Stimulated activated CD4-positive, alpha-beta T cell treated with anti-CD3 and anti-CD28 coated beads, Interleukin-12 subunit alpha, Interleukin-12 subunit beta, amount 100 ng/mL, for 48 hours (primary cell): ENCODE results near the gene MYLK2.

Experiments
- DNase-seq, 3 donors: peaks; one replicate each; pipeline ENCODE4 v3.0.0-alpha.2; 2020; ENCODE audit warnings: low read depth in 2 of 3, low spot score in 1 of 3

Gene MYLK2

DNA sequence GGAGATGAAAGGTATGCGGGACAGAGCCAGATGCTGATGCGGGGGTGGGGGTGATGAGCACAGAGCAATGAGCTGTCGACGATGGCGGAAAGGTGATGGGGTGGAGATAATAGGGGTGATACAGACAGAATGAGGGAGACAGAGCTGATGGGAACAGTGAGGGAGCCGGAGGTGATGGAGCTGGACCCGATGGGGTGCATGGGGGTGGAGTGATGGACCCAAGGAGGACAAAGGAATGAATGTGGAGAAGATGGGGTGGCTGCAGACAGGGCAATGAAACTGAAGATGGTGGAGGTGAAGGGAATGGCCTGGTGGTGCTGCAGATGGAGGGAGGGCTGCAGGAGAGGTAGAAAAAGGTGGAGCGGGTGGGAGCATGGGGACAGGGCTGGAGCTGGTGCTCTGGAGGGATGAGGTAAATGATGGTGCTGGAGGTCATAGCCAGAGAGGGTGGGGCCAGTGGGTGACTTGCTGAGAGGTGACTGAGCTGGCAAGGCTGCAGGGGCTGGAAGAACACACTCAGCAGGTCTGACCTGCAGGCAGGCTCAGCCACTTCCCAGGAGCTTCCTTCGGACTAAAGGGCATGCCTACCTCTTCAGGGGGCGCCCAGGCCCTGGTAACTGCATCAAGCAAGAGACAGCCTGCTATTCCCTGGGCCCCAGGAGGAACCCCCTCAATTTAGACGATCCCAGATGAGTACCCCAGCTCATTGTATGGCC lies 32.2 kb downstream of the MYLK2 start:
- no peak for DNase-seq

DNA sequence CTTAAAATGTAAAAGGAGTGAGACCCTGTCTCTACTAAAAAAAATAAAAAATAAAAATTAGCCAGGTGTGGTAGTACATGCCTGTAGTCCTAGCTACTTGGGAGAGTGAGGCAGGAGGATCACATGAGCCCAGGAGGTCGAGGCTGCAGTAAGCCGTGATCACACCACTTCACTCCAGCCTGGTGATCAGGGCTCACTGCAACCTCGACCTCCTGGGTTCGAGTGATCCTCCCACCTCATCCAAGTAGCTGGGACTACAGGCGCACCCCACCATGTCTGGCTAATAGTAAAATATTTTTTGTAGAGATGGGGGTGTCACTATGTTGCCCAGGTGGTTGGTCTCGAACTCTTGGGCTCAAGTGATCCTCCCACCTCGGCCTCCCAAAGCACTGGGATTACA lies 34.3 kb downstream of the MYLK2 start:
- no peak for DNase-seq

DNA sequence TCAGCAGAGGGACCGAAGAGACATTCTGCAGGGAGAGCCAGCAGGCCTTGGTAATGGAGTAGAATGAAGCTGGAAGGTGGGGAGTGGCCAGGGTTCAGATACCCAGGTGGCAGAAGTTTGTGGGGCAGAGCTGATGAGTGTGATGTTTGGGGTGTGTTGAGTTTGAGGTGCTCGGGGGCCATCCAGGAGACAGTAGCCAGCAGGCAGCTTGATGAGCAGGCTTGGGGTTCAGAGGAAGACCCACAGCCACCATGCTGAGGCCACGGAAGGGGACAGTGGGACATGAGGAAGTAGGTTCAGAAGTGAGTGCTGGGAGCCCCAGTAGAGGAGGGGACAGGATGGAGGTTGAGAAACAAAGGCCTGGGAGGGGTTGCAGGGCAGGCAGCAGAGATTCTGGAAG lies 37.4 kb downstream of the MYLK2 start:
- no peak for DNase-seq

DNA sequence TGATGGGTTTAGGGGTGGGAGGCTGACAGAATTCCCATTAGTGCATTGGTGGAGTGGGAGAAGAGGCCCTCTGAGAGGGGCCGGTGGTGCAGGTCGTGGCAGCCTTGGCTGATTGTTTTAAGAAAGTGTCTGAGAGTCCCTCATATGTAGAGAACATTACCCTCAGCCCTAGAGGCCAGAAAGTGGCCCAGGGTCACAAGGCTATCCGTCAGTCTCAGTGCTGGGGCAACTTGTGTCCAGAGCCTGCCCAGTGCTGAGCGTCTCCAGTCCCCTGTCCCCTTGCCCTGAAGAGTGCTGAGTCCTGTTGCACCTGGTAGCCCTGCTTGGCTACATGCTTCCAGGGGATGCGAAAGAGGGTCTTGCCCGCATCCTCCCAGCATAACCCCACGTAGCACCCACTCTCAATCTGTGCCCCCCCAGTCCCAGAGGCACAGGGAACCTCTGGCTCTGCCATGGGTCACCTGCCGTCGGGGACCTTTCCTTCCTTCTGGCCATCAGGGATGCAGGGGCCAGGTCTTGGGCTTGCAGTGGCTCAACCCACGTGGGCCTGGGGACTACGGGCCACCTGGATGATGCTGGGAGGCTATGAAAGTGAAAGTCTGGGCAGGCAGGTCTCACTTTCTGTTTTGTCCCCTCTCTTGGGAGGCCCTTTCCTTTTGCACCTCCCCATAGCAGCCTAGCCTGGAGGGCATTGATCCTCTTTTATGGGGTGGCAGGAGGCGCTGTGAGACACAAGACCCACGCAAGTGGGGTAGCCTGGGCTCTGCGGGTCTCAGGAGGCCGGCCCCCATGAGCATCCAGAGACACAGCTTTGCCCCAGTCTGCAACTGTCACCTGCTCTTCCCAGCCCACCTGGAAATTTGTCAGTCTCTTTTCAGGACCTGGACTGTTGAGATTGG lies 39.0 kb downstream of the MYLK2 start:
- DNase-seq: no peak

DNA sequence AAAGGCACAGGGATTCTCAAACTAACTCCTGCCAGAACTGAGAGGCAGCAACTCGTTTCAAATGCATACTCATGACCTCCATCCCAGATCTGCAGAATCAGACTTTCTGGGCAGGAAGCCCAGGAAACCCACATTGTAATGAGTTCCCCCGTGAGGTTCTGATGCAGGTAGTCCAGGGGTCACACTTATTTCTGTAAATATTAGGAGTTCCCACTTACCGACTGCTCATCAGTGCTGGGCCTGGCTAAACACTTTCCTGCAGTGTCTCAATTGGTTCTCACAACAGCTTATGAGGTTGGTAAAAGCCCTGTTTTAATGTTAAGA lies 39.6 kb downstream of the MYLK2 start:
- no peak for DNase-seq

DNA sequence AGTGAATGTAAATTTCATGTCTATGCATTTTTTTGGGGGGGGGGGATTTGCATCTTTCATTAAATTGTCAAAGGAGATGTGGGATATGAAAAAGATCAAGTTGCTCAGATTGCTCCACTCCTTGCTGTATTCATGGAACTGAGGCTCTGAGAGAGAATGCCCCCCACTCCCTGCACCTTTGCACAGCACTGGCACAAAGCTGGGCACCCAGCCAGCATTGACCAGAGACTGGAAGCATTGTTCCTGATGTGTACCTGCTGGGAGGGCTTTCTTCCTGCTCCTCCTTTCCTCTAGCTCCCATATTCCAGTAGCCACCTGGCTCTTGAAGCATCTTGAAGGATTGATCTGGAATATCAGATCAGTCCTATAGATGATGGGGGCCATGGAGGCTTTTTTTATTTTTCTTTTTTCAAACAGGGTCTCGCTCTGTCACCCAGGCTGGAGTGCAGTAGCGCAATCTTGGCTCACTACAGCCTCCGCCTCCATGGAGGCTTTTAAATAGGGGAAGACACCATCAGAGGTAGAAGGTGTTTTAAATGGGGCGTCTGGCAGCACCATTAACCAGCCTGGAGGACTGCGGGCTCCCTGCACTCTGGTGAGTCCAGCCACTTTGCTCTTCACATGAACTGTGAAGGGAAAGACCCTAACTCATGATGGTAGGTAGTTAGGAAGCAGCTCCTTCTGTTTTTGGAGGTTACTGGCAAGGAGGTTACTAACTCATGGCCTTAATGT lies 40.3 kb downstream of the MYLK2 start:
- DNase-seq: no peak

DNA sequence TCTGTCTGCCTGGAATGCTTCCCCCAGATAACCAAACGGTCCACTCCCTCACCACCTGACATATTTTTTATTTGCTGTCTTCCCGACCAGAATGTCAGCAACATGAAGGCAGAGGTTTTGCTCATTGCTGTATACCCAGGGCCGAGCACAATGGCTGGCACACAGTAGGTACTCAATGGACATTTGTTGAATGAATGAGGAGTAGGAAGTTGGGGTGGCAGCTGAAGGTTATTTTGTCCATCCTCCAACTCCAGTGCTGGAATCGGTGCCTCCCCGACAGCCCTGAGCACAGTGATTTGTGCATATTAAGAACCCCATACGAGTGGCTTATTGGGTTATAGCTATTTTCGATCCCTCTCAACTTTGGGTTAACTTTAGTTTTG lies 40.8 kb downstream of the MYLK2 start:
- no peak for DNase-seq

DNA sequence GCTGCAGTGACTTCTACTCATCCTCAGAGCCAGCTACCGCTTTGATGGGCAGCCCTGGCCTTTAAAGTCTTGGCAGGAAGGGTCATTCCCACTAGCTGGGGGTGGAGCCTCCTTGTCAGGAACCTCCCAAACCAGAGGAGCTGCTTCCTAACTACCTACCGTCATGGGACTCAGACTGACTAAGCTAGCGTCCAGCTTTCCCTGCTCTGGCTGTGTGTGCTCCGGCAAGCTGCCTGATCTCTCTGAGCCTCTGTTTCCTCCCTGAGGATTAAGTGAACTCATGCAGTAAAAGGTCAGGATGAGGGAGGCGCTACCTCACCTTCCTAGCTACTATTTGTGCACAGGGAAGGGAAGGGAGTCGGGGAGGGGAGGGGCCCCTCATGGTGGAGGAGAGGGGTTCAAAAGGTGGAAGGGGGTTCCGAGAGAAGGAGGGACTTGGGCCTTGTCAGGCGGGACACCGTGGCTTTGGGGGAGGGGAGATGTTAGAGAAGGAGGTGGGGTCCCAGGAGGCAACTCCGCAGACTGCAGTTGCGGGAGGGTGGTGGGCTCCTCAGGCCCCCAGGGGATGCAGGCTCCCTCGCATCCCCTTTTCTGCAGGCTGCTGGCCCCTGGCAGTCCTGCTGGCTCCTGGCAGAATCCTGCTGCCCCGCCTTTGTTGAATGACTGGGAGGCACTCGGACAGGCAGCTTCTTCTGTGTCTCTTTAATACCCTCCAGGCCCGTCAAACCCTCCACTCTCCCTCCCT lies 41.4 kb downstream of the MYLK2 start:
- no peak for DNase-seq

DNA sequence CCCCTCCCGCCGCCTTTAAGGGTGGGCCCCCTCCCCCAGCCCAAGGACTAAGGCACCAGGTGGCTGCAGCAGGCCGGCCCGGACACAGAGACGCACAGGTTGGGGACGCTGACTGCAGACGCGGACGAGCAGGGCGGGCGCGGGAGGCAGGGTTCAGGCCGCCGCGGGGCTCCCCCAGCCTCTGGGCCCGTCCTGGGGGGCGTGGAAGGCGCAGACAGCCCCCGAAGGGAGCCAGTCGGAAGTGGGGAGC lies 41.9 kb downstream of the MYLK2 start:
- DNase-seq: no peak

DNA sequence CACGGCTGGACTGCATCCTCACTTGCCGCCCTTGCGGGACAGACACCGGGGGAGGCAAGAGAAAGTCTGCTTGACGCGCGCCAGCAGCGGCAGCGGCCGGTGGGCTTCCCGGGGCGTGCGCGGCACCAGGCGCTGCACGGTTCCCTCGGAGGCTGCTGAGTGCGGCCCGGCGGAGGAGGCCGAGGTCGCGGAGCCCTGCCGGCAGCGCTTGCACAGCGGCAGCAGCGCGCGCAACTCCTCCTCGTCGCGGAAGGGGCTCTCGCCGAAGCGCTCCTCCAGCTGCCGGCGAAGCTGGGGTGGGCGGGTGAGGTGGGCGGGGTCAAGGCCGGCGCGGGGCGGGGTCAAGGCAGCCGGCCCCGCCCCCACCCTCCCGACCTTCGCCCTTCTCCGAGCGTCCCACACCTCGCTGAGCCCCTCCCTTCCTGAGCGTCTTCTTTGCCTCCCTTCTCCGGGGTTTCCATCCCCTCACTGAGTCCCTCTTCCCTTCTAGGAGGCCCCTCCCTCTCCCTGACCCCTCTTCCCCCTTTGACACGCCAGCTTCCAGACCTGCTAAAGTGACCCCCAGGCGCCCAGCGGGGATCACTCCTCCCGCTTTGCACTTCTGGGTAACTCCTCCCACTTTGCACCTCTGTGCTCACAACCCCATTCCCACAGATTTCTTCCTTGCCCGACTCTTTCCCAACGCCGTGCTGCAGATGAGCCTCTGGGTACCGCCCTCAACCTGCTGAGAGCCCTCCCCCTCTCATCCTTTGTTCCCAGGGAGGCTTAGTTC lies 42.4 kb downstream of the MYLK2 start:
- peak; percentile 25 to 50 (median 41) for DNase-seq

DNA sequence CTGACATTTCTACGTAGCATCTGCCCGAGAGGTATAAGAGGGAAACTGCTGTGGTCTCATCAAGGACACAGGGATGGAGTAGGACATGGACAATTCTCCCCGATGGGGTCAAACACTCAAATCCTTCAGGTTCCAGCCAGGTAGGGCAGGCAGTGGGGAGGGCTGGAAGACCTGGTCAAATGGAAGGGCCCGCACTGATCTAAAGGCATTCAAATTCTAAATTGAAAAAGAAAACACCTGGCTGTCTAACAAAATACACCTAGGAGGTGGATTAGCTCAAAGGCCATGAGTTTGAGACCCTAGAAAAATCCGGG lies 43.0 kb downstream of the MYLK2 start:
- no peak for DNase-seq

DNA sequence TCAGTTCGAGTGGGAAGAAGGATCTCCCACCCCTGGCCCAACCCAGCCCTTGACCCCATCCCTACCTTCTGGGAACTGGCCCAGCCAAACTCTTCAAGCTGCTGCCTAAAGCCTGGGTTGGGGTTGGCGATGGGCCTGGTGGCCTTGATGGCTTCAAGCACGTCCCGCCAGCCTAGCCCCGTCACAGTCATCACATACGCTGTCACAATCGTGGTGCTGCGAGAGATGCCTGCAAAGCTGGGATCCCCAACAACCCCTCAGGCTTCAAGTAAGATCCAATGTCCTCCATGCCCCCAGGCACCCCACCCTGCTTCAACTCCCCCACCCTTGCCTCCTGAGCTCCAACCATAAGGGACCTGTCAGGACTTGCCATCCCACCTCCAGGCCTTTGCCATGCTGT lies 43.4 kb downstream of the MYLK2 start:
- no peak for DNase-seq

DNA sequence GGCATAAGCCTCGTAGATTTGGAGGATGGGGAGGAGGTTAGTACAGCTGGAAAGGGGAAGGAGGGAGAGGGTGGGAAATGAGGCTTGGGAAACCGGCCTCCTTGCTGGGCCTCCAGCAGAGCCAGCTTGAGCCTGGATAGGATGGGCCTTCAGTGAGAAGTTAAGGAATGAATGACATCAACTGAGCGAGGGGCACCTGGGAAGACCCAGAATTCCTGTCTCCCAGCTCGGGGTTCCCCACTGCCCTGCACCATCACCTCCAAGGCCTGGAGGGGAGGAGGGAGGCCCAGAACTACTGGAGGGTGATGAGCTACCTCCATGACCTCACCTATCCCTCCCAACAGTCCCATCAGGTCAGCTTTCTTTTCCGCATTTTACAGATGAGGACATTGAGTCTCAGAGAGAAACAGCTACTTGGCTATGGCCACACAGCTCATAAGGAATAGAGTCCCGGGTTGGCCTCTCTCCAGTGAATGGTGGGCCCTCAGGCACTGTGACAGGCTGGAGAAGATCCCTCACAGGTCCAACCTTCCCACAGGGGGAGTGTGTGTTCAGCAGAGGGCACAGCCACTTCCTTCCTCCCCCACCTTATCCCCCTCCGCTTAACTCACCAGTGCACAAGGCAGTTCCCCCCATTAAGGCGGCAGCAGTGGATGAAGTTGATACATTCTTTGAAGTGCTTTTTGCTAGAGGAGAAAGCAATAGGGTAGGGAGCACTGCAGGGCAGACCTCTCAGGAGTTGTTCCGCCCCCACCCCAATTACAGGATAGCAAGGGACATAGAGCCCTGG lies 44.3 kb downstream of the MYLK2 start:
- no peak for DNase-seq

DNA sequence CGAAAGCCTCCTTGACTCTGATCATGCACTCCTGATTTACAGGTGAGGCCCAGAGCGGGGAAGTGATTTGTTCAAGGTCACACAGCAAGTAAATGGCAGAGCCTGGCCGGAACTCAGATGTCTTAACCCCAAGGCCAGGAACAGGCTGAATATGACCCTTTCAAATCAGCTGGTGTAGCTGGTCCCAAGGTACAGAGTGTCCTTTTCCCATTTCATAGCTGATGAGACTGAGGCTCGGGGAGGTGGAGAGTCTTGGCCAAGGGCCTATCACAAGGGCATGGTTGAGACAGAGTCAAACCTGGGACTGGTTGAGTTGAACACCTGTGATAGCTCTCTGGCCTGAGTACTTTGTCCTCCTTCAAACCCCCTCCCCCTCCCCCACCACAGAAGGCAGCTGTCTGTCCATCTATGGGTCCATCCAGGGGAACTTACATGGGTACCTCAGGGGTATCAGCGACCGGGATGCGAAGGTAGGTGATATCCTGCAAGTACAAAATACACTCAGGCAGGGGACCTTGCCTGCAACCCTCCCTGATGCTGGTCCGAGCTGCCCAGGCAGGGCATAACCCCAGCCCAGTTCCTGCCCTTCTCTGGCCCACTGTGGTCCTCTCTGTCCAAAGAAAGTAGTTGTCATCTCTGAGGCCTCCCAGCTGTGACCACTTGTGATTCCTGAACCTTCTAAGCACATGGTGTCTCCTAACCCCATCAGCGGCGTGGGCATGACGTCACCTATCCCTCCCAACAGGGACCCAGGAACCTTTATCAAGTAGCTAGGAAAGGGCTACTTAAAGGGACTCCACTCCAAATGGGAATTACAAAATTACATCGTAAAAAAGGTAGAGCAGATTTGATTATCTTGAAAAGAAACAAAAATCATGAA lies 45.6 kb downstream of the MYLK2 start:
- no peak for DNase-seq

DNA sequence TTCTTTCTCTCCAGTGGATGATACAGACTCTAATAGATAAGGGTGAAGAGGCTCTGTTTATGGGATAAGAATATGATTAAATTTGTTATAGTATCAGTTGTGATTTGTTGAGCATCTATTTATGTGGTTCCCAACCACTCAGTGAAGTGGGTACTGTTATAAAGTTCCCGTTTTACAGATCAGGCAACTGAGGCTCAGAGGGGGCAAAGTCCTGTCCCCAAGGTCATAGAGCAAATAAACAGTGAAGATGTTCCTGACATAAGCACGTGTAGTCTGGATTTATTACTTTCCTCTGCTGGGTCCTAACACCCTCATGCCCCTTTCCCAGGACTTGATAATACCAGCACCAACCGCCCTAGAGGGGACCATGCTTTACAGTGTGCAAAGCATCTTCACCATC lies 47.1 kb downstream of the MYLK2 start:
- no peak for DNase-seq

DNA sequence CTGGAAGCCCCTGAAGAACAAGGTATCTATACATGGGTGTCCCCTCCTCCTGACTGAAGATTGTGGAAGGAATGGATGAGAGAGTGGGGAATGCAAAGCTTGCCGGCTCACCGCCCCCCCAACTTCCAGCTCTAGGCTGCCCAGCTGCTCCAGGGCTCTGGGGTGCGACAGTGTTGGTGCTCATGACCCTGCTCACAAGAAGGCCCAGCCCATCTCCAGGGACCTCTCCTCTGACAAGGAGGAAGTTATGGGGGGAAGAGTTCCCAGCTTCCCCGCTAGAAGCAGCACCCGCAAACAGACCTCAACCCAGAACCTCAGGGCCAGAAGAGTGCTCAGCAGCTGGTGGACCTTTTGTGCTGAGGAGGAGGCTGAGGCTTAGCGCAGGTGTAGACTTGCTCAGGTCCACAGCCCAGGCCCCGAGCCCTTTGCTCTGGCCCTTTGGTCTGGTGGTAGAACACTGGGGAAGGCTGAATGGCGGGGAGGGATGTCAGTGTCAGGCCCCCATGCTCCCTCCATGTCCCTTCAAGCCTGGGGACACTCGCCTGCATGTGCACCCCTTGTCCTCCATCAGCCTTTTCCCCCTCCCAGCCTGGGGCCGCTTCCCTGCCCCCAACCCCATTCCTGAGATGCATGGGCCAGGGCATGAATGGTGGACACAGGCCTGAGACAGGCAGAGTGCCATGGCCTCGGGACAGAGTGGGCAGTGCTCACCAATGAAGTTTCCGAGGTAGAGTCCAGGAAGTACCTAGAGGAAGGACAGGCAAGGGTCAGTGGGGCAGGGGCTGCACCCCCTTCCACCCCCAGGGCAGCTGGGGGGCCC lies 49.9 kb downstream of the MYLK2 start:
- no peak for DNase-seq

DNA sequence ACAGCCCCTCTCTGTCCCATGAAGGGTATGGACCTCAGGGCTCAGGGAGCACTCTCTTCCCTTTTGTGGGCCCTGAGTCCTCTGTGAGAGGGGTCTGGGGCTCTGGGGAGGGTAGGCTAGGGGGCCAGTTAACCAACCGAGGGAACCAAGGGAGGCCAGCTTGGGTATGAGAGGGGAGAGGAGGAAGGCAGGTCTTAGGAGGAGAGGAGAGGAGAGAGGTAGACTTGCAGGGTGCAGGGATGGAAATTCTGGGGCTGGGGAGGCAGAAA lies 50.5 kb downstream of the MYLK2 start:
- DNase-seq: no peak

DNA sequence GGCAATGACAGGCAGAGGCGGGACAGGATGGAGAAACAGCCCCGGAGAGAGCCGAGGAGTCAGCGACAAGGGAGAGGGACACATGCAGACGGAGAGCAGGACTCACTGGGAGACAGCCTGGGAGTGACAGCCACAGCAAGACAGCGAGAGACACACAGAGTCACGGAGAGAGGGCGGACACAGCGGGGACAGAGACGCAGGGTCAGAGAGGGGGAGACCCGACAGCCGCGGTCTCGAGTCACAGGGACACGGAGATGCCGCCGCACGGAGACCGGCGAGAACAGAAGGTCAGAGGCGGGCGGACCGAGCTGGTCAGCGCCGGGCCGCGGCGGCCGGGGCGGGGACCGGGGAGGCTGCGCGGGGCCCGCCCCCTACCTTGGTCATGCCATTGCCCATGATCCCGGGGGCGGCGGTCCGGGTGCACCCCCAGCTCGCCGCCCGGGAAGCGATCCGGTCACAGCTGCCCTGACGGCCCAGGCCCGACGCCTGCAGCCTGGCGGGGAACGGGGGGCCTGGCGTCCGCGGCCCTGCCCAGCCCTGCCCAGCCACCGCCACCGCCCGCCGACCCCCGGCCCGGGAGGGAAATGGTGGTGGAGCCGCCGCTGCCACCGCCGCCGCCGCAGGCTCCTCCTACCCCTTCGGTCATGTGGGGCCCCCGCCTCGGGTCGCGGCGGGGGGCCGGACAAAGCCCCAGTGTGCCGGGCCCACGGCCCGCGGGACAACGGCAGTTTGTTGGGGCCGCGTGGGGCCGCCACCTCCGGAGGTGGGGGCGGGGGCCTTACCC lies 51.0 kb downstream of the MYLK2 start, which contains the start of the genes DUSP15 and TTLL9:
TSS of gene DUSP15 (minus strand) at position 586 of the 784 bp plus-strand sequence. CDS start at position 396, 190 bp downstream.
TSS of gene TTLL9 (plus strand) at position 693 of the 784 bp plus-strand sequence. CDS start 493 bp downstream, outside the sequence.
- no peak for DNase-seq
